Fibroblast of mammary gland (primary cell): Measurements from ENCODE around the gene NFATC4.
"Not testable (repeated sequence)": the region's sequence is repeated elsewhere in the genome, so short reads cannot be mapped to it uniquely, and the experiment has no call there.

Experiments used
- DNase-seq: peaks from one replicate; pipeline ENCODE4 v3.0.0-alpha.2; 2010; ENCODE audit warnings: low read depth
- H3K4me3 ChIP-seq: 2 replicates; pipeline ENCODE4 v1.5.1; 2011; ENCODE audit warnings: low read depth, mild to moderate bottlenecking, low read length, moderate library complexity; ENCODE audit not compliant: control insufficient read depth
- CTCF ChIP-seq: conservative IDR thresholded peaks from 2 replicates; pipeline ENCODE4 v1.5.1; 2011; ENCODE audit warnings: low read depth, low read length, inconsistent platforms; ENCODE audit not compliant: control insufficient read depth, insufficient read depth

Gene NFATC4

DNA sequence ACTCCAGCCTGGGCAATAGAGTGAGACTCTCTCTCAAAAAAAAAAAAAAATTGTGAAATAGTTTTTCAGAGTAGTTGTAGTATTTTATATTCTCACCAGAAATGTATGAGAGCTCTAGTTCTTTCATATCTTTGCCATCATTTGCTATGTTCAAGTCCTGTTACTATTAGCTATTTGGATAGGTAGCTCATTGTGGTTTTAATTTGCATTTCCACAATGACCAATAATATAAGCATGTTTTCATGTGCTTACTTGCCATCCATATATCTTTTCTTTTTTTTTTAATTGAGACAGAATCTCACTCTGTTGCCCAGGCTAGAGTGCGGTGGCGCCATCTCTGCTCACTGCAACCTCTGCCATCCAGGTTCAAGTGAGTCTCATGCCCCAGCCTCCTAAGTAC, 19.8 kb upstream of the NFATC4 start:
- no peak for DNase-seq
- TF ChIP-seq CTCF = no peak

DNA sequence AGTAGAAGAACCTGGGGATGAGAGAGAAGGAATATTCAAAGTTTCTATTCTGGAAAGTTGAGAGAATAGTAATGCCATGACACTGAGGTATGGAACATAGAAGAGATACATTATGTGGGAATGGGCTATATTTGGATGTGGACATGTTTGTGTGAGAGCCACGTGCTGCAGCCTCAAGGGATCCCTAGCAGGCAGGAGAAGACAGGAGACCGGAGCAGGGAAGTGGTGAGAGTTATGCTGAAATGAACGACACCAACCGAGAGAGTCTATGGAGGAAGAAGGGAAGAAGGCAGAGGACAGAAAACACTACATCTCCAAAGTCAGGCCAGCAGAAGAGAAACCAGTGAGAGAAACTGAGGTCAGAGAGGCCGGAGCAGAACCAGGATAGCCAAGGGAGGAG, 18.2 kb upstream of the NFATC4 start:
- TF ChIP-seq CTCF = no peak
- DNase-seq = no peak
- H3K4me3 ChIP-seq = no peak overlapping the region

More for the DNA sequence above, 19.8 kb upstream of the NFATC4 start:
- no peak overlapping the region for H3K4me3 ChIP-seq

GRCh38 chr14:24351517-24351916, 16.5 kb upstream of the NFATC4 start:
- no peak overlapping the region for H3K4me3 ChIP-seq
- DNase-seq = peak; percentile 58
- TF ChIP-seq CTCF = no peak

DNA sequence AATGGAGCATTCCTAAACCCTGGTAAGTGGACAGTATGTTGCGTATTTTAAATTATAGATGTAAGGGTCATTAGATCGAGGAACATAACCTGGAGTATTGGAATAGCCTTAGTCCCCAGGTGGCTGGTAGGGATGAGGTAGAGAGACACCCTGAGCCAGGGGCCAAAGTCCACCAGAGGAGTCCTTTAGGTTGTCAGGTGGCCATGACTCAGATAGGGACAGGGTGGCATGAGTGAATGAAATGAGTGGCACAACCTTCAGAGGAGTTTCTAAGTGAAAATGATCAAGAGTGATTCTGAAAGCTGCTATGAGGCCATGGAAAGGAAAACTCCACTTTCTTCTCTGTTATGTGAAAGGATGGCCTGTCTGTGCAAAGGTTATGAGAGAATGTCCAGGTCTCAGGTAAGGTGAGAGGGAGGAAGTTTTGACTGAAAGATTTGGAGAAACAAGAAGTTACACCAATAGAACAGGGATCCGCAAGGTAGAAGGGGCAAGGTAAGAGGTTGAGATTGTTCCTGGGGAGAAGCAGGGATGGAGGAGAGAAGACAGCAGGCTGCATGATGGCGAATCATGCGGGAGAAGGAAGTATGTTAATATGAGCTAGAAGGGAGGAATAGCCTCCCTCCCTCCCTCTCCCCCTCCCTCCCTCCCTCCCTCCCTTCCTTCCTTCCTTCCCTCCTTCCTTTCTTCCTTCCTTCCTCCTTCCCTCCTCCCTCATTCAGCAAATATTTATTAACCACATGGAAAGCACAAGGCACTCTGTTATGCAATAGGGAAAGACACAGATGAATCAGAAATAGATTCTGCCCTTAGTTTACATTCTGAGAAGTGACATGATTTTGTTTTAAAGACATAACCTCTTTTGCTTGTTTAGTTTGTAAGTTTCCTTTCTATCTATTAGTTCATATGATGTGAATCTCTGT, 14.2 kb upstream of the NFATC4 start:
- TF ChIP-seq CTCF = no peak
- peak; percentile 78 for DNase-seq
- H3K4me3 ChIP-seq = no peak overlapping the region

GRCh38 chr14:24354482-24354825, 13.5 kb upstream of the NFATC4 start:
- not testable (repeated sequence) for DNase-seq

DNA sequence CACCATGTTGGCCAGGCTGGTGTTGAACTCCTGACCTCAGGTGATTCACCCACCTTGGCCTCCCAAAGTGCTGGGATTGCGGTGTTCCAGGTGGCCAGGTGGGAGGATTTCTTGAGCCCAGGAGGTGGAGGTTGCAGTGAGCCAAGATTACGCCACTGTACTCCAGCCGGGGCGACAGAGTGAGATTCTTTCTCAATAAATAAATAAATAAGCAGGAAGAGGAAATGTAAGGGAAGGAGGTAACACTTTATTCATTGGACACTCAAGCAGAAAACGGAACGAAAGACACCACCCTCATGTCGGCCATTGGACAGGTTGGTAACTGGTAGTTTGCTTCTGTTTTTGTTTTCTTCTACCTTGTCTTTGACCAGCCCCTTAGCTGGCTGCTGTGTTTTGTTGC, 13.0 kb upstream of the NFATC4 start:
- H3K4me3 ChIP-seq = no peak overlapping the region
- TF ChIP-seq CTCF = no peak
- DNase-seq = no peak

More at GRCh38 chr14:24354482-24354825, 13.5 kb upstream of the NFATC4 start:
- H3K4me3 ChIP-seq = not testable (repeated sequence)

DNA sequence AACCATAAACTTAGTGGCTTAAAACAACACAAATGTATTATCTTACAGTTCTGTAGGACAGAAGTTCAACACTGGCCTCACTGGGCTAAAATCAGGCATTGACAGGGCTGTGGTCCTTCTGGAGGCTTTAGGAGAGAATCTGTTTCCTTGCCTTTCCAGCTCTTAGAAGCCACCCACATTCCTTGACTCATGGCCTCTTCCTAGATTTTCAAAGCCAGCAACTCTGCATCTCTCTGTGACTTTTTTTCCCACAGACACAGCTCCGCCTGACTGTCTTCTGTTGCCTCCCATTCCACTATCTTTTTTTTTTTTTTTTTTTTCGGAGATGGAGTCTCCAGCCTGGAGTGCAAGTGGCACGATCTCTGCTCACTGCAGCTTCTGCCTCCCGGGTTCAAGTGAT, 11.8 kb upstream of the NFATC4 start:
- TF ChIP-seq CTCF = no peak
- no peak overlapping the region for H3K4me3 ChIP-seq
- DNase-seq = no peak
